Spleen (tissue), 11 donors: Measurements from ENCODE around the gene PIGC. TPM values are rescaled to one million over a fixed set of nuclear protein-coding genes. Genes with fewer than 3 reads are reported as not detected.

Experiments
- DNase-seq: peaks from one replicate; pipeline ENCODE4 v3.0.0-alpha.2; 2020
- H3K27ac ChIP-seq, 8 donors: fragments of 200-600 bp; sonication (generic) in 7 of 8; 1 replicate in 4 of 8; 2 replicates in 4 of 8; pipeline versions ENCODE4 v1.5.0 to v1.8.0; 2016 to 2021; ENCODE audit warnings: inconsistent platforms in 4 of 8, mild to moderate bottlenecking in 4 of 8, moderate library complexity in 1 of 8
- H3K27me3 ChIP-seq, 7 donors: fragments of 200-600 bp; sonication (generic) in 6 of 7; replicated peaks in 1 of 7; 1 replicate in 4 of 7; 2 replicates in 3 of 7; pipeline versions ENCODE4 v1.5.0 to v1.8.0; 2016 to 2021; ENCODE audit warnings: inconsistent platforms in 3 of 7, mild to moderate bottlenecking in 1 of 7
- H3K36me3 ChIP-seq, 6 donors: fragments of 200-600 bp; sonication (generic) in 5 of 6; 1 replicate in 4 of 6; 2 replicates in 2 of 6; pipeline versions ENCODE4 v1.5.0 to v1.8.0; 2016 to 2021; ENCODE audit warnings: inconsistent platforms in 2 of 6
- H3K4me1 ChIP-seq, 6 donors: fragments of 200-600 bp; sonication (generic) in 5 of 6; 1 replicate in 3 of 6; 2 replicates in 3 of 6; pipeline versions ENCODE4 v1.5.0 to v1.8.0; 2016 to 2021; ENCODE audit warnings: inconsistent platforms in 3 of 6
- H3K4me3 ChIP-seq, 8 donors: fragments of 200-600 bp; sonication (generic) in 7 of 8; 1 replicate in 4 of 8; 2 replicates in 4 of 8; pipeline versions ENCODE4 v1.5.0 to v1.8.0; 2016 to 2021; ENCODE audit warnings: inconsistent platforms in 4 of 8, mild to moderate bottlenecking in 4 of 8, moderate library complexity in 2 of 8
- H3K9me3 ChIP-seq, 8 donors: fragments of 200-600 bp; sonication (generic) in 7 of 8; 1 replicate in 4 of 8; 2 replicates in 4 of 8; pipeline versions ENCODE4 v1.5.0 to v1.8.0; 2016 to 2021; ENCODE audit warnings: inconsistent platforms in 4 of 8
- CTCF ChIP-seq, 11 experiments: fragments of 200-600 bp in 7 of 11; fragments of 450-650 bp in 4 of 11; sonication (generic) in 4 of 11; IDR thresholded peaks in 8 of 11; conservative IDR thresholded peaks in 3 of 11; 1 replicate in 7 of 11; 2 replicates in 4 of 11; pipeline versions ENCODE4 v1.4.0 to v1.8.0; 2016 to 2021; ENCODE audit warnings: antibody characterized with exemption in 11 of 11, inconsistent platforms in 4 of 11, mild to moderate bottlenecking in 1 of 11
- POLR2A ChIP-seq, 3 donors: fragments of 450-650 bp; IDR thresholded peaks; one replicate each; pipeline ENCODE4 v1.5.1; 2017; ENCODE audit warnings: antibody characterized with exemption in 3 of 3, mild to moderate bottlenecking in 1 of 3
- POLR2AphosphoS5 ChIP-seq, 3 donors: sonication (generic); formaldehyde crosslinking; IDR thresholded peaks; one replicate each; pipeline ENCODE4 v1.5.1; 2017; ENCODE audit warnings: antibody characterized with exemption in 3 of 3
- WGBS, 5 donors: extraction: QIAGEN DNeasy Blood & Tissue Kit in 3 of 5; methylation state at CpG; one replicate each; pipeline versions ENCODE4 v1.1.5 to v1.1.7; 2013 to 2018; 5-methylcytosine and 5-hydroxymethylcytosine counted together
- intact Hi-C: fragments of 100-400 bp; cut with DNase I; formaldehyde crosslinking; loops from one replicate; pipeline ENCODE4 v1.15.0; 2023; ENCODE audit warnings: low total_unique reads
- polyA plus RNA-seq, 3 donors: library from polyadenylated mRNA; stranded (reverse); fragments of 200-250 nt; gene quantifications; one replicate each; pipeline ENCODE4 v1.2.1, GENCODE V29; 2013
- total RNA-seq, 7 donors: library from RNA; depleted of rRNA in 3 of 7; stranded (reverse); fragments of >200 nt in 3 of 7; fragmentation: NEBNext Ultra II Directional in 4 of 7; extraction: Animal tissue kit (Norgen Biotek cat#: 25700) in 4 of 7; gene quantifications; one replicate each; pipeline versions ENCODE4 v1.1.0 to v1.2.1, GENCODE V29; 2016 to 2021
- donor health status: healthy with polysubstance abuse.
- donor health status: DM: no; HTN: no; CAD: no; lungs with moderate emphysema.
- donor health status: DM: no; HTN: no; CAD: no.
- donor health status: Bipolar disorder and iron deficiency.
- donor health status: healthy.
- donor health status: DM: no; HTN: no; CAD: no.
- donor health status: DM: yes; HTN: yes; CAD: no.

PIGC gene
- total and polyA plus RNA-seq, 10 donors, result 20.1 to 28.0 (median 23.9) TPM

- WGBS, 5 donors, result 84 to 93% (median 91%) methylated on average over 5 of the region's 5 CpGs
- no peaks in the 10 kb centered on the region for H3K36me3 ChIP-seq
- no peak overlapping the region for H3K27ac ChIP-seq
- H3K9me3 ChIP-seq, result no peaks in the 10 kb centered on the region
- peaks cover 0 to 9% (median 0%) of the 10 kb centered on the region in 6 donors for H3K4me1 ChIP-seq
- intact Hi-C loops, result no loop called here
- H3K4me3 ChIP-seq, result no peak overlapping the region
- no peak for TF ChIP-seq POLR2AphosphoS5 (IDR thresholded peaks at IDR 0.05)
- no peaks in the 10 kb centered on the region for H3K27me3 ChIP-seq
- DNase-seq, result no peak
Observed at GRCh38 chr1:172468296-172468695, 24.4 kb upstream of the PIGC start.

- H3K4me1 ChIP-seq, result peaks cover 0 to under 1% (median 0%) of the 10 kb centered on the region in 6 donors
- DNase-seq, result no peak
- TF ChIP-seq POLR2AphosphoS5 (IDR thresholded peaks at IDR 0.05) (no peak), CTCF (IDR thresholded peaks at IDR 0.05 in 8 of 11, conservative IDR thresholded peaks at IDR 0.05 in 3 of 11) (no peak), POLR2A (IDR thresholded peaks at IDR 0.05) (no peak)
- intact Hi-C loops, result no loop called here
- no peak overlapping the region for H3K4me3 ChIP-seq
- no peaks in the 10 kb centered on the region for H3K9me3 ChIP-seq
- no peak overlapping the region for H3K27ac ChIP-seq
- H3K27me3 ChIP-seq, result no peaks in the 10 kb centered on the region
- no peaks in the 10 kb centered on the region for H3K36me3 ChIP-seq
- WGBS, 5 donors, result 46 to 72% (median 56%) methylated on average over 3 of the region's 3 CpGs
Observed at GRCh38 chr1:172467446-172467845, 23.6 kb upstream of the PIGC start.

GRCh38 chr1:172466795-172467407 lies 23.0 kb upstream of the PIGC start:
- Histone ChIP-seq H3K4me3 (no peak overlapping the region), H3K4me1 (no peaks in the 10 kb centered on the region), H3K27me3 (no peaks in the 10 kb centered on the region), H3K36me3 (no peaks in the 10 kb centered on the region), H3K9me3 (no peaks in the 10 kb centered on the region), H3K27ac (no peak overlapping the region)
- no peak for TF ChIP-seq CTCF (IDR thresholded peaks at IDR 0.05 in 8 of 11, conservative IDR thresholded peaks at IDR 0.05 in 3 of 11)
- TF ChIP-seq POLR2A (IDR thresholded peaks at IDR 0.05), result no peak
- no peak for TF ChIP-seq POLR2AphosphoS5 (IDR thresholded peaks at IDR 0.05)
- DNase-seq, result no peak
- WGBS, 5 donors, result 86 to 98% (median 97%) methylated on average over 3 of the region's 3 CpGs
- intact Hi-C loops, result no loop called here

GRCh38 chr1:172465617-172466016 lies 21.7 kb upstream of the PIGC start:
- Histone ChIP-seq H3K36me3 (no peaks in the 10 kb centered on the region), H3K27ac (no peak overlapping the region), H3K27me3 (no peaks in the 10 kb centered on the region), H3K4me3 (no peak overlapping the region), H3K9me3 (no peaks in the 10 kb centered on the region), H3K4me1 (no peaks in the 10 kb centered on the region)
- intact Hi-C loops, result no loop called here
- no peak for DNase-seq
- WGBS, 5 donors, result 83 to 100% (median 93%) methylated on average over 1 of the region's 1 CpG
- TF ChIP-seq POLR2AphosphoS5 (IDR thresholded peaks at IDR 0.05) (no peak), CTCF (IDR thresholded peaks at IDR 0.05 in 8 of 11, conservative IDR thresholded peaks at IDR 0.05 in 3 of 11) (no peak), POLR2A (IDR thresholded peaks at IDR 0.05) (no peak)
